Stomach (tissue), 19 donors: ENCODE results near the gene ADCY4. TPM values are rescaled to one million over a fixed set of nuclear protein-coding genes. Genes with fewer than 3 reads are reported as not detected.

ENCODE experiments used
- DNase-seq, 2 donors: peaks; one replicate each; pipeline versions ENCODE4 v3.0.0 to v3.0.0-alpha.2; 2013 to 2019
- H3K27ac ChIP-seq, 5 donors: fragments of 200-600 bp in 4 of 5; sonication (generic) in 4 of 5; one replicate each; pipeline ENCODE4 v1.5.1; 2013 to 2019; ENCODE audit warnings: mild to moderate bottlenecking in 1 of 5, moderate library complexity in 1 of 5
- H3K27me3 ChIP-seq, 3 donors: fragments of 200-600 bp; sonication (generic); one replicate each; pipeline ENCODE4 v1.5.1; 2017 to 2019; ENCODE audit warnings: mixed run types in 1 of 3
- H3K36me3 ChIP-seq, 4 donors: fragments of 200-600 bp; sonication (generic); 1 replicate in 3 of 4; 2 replicates in 1 of 4; pipeline ENCODE4 v1.5.1; 2016 to 2019
- H3K4me1 ChIP-seq, 4 donors: fragments of 200-600 bp; sonication (generic); one replicate each; pipeline ENCODE4 v1.5.1; 2016 to 2019
- H3K4me3 ChIP-seq, 4 donors: fragments of 200-600 bp; sonication (generic) in 3 of 4; one replicate each; pipeline ENCODE4 v1.5.1; 2016 to 2019; ENCODE audit warnings: mild to moderate bottlenecking in 1 of 4
- H3K9me3 ChIP-seq, 4 donors: fragments of 200-600 bp; sonication (generic); one replicate each; pipeline ENCODE4 v1.5.1; 2016 to 2019
- CTCF ChIP-seq, 7 experiments: fragments of 450-650 bp in 4 of 7; fragments of 200-600 bp in 3 of 7; sonication (generic) in 3 of 7; IDR thresholded peaks; one replicate each; pipeline ENCODE4 v1.5.1; 2016 to 2019; ENCODE audit warnings: antibody characterized with exemption in 7 of 7, control low read depth in 2 of 7, mild to moderate bottlenecking in 1 of 7
- EP300 ChIP-seq: sonication (generic); formaldehyde crosslinking; IDR thresholded peaks from one replicate; pipeline ENCODE4 v1.6.1; 2017; ENCODE audit warnings: antibody characterized with exemption
- POLR2A ChIP-seq, 4 donors: fragments of 450-650 bp; IDR thresholded peaks; one replicate each; pipeline ENCODE4 v1.6.1; 2016; ENCODE audit warnings: antibody characterized with exemption in 4 of 4, control low read depth in 2 of 4, mild to moderate bottlenecking in 1 of 4, moderate library complexity in 1 of 4
- POLR2AphosphoS5 ChIP-seq, 3 donors: sonication (generic); formaldehyde crosslinking; IDR thresholded peaks; one replicate each; pipeline ENCODE4 v1.6.1; 2016; ENCODE audit warnings: antibody characterized with exemption in 3 of 3
- WGBS, 5 donors: extraction: QIAGEN DNeasy Blood & Tissue Kit in 3 of 5; methylation state at CpG; one replicate each; pipeline versions ENCODE4 v1.1.5 to v1.1.7; 2013 to 2018; 5-methylcytosine and 5-hydroxymethylcytosine counted together
- intact Hi-C: fragments of 100-400 bp; cut with DNase I; formaldehyde crosslinking; loops from one replicate; pipeline ENCODE4 v1.15.1; 2023; ENCODE audit warnings: low total_unique reads
- long read RNA-seq, 10 donors: transcript quantifications; one replicate each; lab custom pipeline, GENCODE V29; 2026
- polyA plus RNA-seq, 3 donors: library from polyadenylated mRNA; stranded (reverse); fragments of 200-250 nt; gene quantifications; one replicate each; pipeline ENCODE4 v1.2.3, GENCODE V29; 2013
- total RNA-seq, 5 donors: library from RNA; depleted of rRNA; stranded (reverse); fragments of >200 nt; gene quantifications; one replicate each; pipeline versions ENCODE4 v1.1.0 to v1.2.3, GENCODE V29; 2014 to 2016
- donor health status: healthy with polysubstance abuse.
- donor health status: Bipolar disorder and iron deficiency.
- donor health status: healthy.

The ADCY4 gene
- total RNA-seq, result 100 to 1,000 TPM in 1 of 5 donors, 10 to 100 TPM in 4; 18.2 to 118 (median 33.3) TPM
- 10 to 100 TPM; 15.2 to 18.9 (median 18.8) TPM for polyA plus RNA-seq
- long read RNA-seq, donor 1, partial matches to known transcripts, result 0 of 1 reads
- long read RNA-seq, donor 1, other reads (novel, unspliced or antisense), result 0 of 1 reads
- long read RNA-seq, donor 2, partial matches to known transcripts, result 0 of 1 reads
- long read RNA-seq, donor 2, other reads (novel, unspliced or antisense), result 0 of 1 reads
- long read RNA-seq, donor 3, partial matches to known transcripts, result 0 of 2 reads
- long read RNA-seq, donor 3, other reads (novel, unspliced or antisense), result 0 of 2 reads
- long read RNA-seq, donor 4, result 0 reads
- long read RNA-seq, donor 5, partial matches to known transcripts, result 0 of 1 reads
- long read RNA-seq, donor 5, other reads (novel, unspliced or antisense), result 0 of 1 reads
- long read RNA-seq, donor 6, partial matches to known transcripts, result 0 of 2 reads
- long read RNA-seq, donor 6, other reads (novel, unspliced or antisense), result 0 of 2 reads
- long read RNA-seq, donor 7, partial matches to known transcripts, result 0 of 1 reads
- long read RNA-seq, donor 7, other reads (novel, unspliced or antisense), result 0 of 1 reads
- long read RNA-seq, donor 8, partial matches to known transcripts, result 0 of 2 reads
- long read RNA-seq, donor 8, other reads (novel, unspliced or antisense), result 0 of 2 reads
- long read RNA-seq, donor 9, partial matches to known transcripts, result 0 of 3 reads
- long read RNA-seq, donor 9, other reads (novel, unspliced or antisense), result 0 of 3 reads
- long read RNA-seq, donor 10, result 0 reads

- Histone ChIP-seq H3K27me3 (peaks cover 0 to 29% (median 8%) of the 10 kb centered on the region in 3 donors), H3K27ac (peak within 1 kb of the TSS; percentile 42 to 81 (median 68)), H3K4me1 (peaks cover 46 to 85% (median 55%) of the 10 kb centered on the region in 4 donors), H3K4me3 (peak within 1 kb of the TSS; percentile 38 to 54 (median 41)), H3K9me3 (no peaks in the 10 kb centered on the region), H3K36me3 (peaks cover 4 to 31% (median 18%) of the 10 kb centered on the region in 4 donors)
- TF ChIP-seq POLR2A (IDR thresholded peaks at IDR 0.05), result no peak
- TF ChIP-seq POLR2AphosphoS5 (IDR thresholded peaks at IDR 0.05), result peak in 2 of 3 donors; percentile 33 to 44
- intact Hi-C loops, result loop anchor here (5.0 kb wide), 1 partner anchor 98 kb away; no protein-coding TSS in a partner anchor
- peak in 1 of 2 donors; percentile 58 for DNase-seq
- 10 to 17% (median 13%) methylated on average over 37 to 65 of the region's 65 CpGs for WGBS, 5 donors
Observed at GRCh38 chr14:24334431-24335291, at the start of gene ADCY4. TSS of gene ADCY4 (minus strand) at chr14:24335071. CDS start at chr14:24334652, 419 bp downstream.

- H3K4me3 ChIP-seq, result no peak overlapping the region
- intact Hi-C loops, result no loop called here
- 85 to 92% (median 91%) methylated on average over 4 of the region's 4 CpGs for WGBS, 5 donors
Observed at GRCh38 chr14:24384169-24384568, 49.3 kb upstream of the ADCY4 start.

GRCh38 chr14:24382064-24382371 is 47.1 kb upstream of the ADCY4 start:
- intact Hi-C loops, result no loop called here
- H3K27ac ChIP-seq, result no peak overlapping the region
- 69 to 83% (median 78%) methylated on average over 4 of the region's 4 CpGs for WGBS, 5 donors

More at GRCh38 chr14:24384169-24384568, 49.3 kb upstream of the ADCY4 start:
- Histone ChIP-seq H3K27me3 (no peaks in the 10 kb centered on the region), H3K4me1 (peaks cover 0 to 10% (median 0%) of the 10 kb centered on the region in 4 donors), H3K27ac (no peak overlapping the region), H3K36me3 (no peaks in the 10 kb centered on the region), H3K9me3 (no peaks in the 10 kb centered on the region)
- DNase-seq, result no peak
- no peak for TF ChIP-seq POLR2AphosphoS5 (IDR thresholded peaks at IDR 0.05)
- no peak for TF ChIP-seq CTCF (IDR thresholded peaks at IDR 0.05)
- no peak for TF ChIP-seq POLR2A (IDR thresholded peaks at IDR 0.05)
- TF ChIP-seq EP300, result no peak

More at GRCh38 chr14:24382064-24382371, 47.1 kb upstream of the ADCY4 start:
- TF ChIP-seq CTCF (IDR thresholded peaks at IDR 0.05) (no peak), POLR2AphosphoS5 (IDR thresholded peaks at IDR 0.05) (no peak), EP300 (no peak), POLR2A (IDR thresholded peaks at IDR 0.05) (no peak)
- H3K27me3 ChIP-seq, result no peaks in the 10 kb centered on the region
- peak in 1 of 2 donors; percentile 8 for DNase-seq
- H3K9me3 ChIP-seq, result no peaks in the 10 kb centered on the region
- H3K4me3 ChIP-seq, result no peak overlapping the region
- peaks cover 0 to 9% (median 3%) of the 10 kb centered on the region in 4 donors for H3K36me3 ChIP-seq
- H3K4me1 ChIP-seq, result peaks cover 0 to 6% (median 0%) of the 10 kb centered on the region in 4 donors
